ENCODE data around the gene SNAI1. TPM values are rescaled to one million over a fixed set of nuclear protein-coding genes. Genes with fewer than 3 reads are reported as not detected.
A peak's percentile ranks its signal among the peaks of the same experiment; 100 is the strongest.

Gene SNAI1
- total and polyA plus RNA-seq, 8 donors = 0.37 to 7.1 (median 2.7) TPM; not detected in 2

- no peak for DNase-seq
- TF ChIP-seq POLR2A (IDR thresholded peaks at IDR 0.05) = no peak
- no peak for TF ChIP-seq POLR2AphosphoS5 (IDR thresholded peaks at IDR 0.05)
- no peak for TF ChIP-seq EP300 (IDR thresholded peaks at IDR 0.05)
- TF ChIP-seq, protein P1, sequence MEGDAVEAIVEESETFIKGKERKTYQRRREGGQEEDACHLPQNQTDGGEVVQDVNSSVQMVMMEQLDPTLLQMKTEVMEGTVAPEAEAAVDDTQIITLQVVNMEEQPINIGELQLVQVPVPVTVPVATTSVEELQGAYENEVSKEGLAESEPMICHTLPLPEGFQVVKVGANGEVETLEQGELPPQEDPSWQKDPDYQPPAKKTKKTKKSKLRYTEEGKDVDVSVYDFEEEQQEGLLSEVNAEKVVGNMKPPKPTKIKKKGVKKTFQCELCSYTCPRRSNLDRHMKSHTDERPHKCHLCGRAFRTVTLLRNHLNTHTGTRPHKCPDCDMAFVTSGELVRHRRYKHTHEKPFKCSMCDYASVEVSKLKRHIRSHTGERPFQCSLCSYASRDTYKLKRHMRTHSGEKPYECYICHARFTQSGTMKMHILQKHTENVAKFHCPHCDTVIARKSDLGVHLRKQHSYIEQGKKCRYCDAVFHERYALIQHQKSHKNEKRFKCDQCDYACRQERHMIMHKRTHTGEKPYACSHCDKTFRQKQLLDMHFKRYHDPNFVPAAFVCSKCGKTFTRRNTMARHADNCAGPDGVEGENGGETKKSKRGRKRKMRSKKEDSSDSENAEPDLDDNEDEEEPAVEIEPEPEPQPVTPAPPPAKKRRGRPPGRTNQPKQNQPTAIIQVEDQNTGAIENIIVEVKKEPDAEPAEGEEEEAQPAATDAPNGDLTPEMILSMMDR (IDR thresholded peaks at IDR 0.05) = no peak
- Histone ChIP-seq H3K4me3 (no peak overlapping the region), H3K36me3 (no peaks in the 10 kb centered on the region), H3K9me3 (no peaks in the 10 kb centered on the region), H3K4me1 (peaks cover 0 to 12% (median 7%) of the 10 kb centered on the region in 4 donors), H3K27me3 (peaks cover 0 to 11% (median 0%) of the 10 kb centered on the region in 3 donors), H3K27ac (peak overlapping the region in 1 of 5 donors; percentile 41)
- intact Hi-C loops (cut with DNase I; ENCODE audit: low total_unique reads) = no loop called here
- 56 to 78% (median 71%) methylated on average over 3 of the region's 3 CpGs for WGBS, 5 donors
These were observed 37.5 kb downstream of the SNAI1 start for GRCh38 chr20:50020288-50020687.

GRCh38 chr20:50022676-50023075 lies 39.9 kb downstream of the SNAI1 start:
- TF ChIP-seq EP300 (IDR thresholded peaks at IDR 0.05) (no peak), POLR2AphosphoS5 (IDR thresholded peaks at IDR 0.05) (no peak), POLR2A (IDR thresholded peaks at IDR 0.05) (no peak)
- TF ChIP-seq, protein P1 (IDR thresholded peaks at IDR 0.05) = no peak
- no peaks in the 10 kb centered on the region for H3K36me3 ChIP-seq
- no peaks in the 10 kb centered on the region for H3K27me3 ChIP-seq
- intact Hi-C loops (cut with DNase I; ENCODE audit: low total_unique reads) = no loop called here
- no peak overlapping the region for H3K4me3 ChIP-seq
- H3K9me3 ChIP-seq = no peaks in the 10 kb centered on the region
- H3K27ac ChIP-seq = no peak overlapping the region
- no peak for DNase-seq
- WGBS, 5 donors = 91 to 93% (median 91%) methylated on average over 6 of the region's 6 CpGs
- peaks cover 3 to 15% (median 5%) of the 10 kb centered on the region in 4 donors for H3K4me1 ChIP-seq

GRCh38 chr20:50023116-50023805 lies 40.5 kb downstream of the SNAI1 start:
- intact Hi-C loops (cut with DNase I; ENCODE audit: low total_unique reads) = no loop called here
- H3K36me3 ChIP-seq = no peaks in the 10 kb centered on the region
- no peak for DNase-seq
- peaks cover 5 to 21% (median 10%) of the 10 kb centered on the region in 4 donors for H3K4me1 ChIP-seq
- H3K27ac ChIP-seq = no peak overlapping the region
- H3K27me3 ChIP-seq = no peaks in the 10 kb centered on the region
- H3K4me3 ChIP-seq = no peak overlapping the region
- H3K9me3 ChIP-seq = no peaks in the 10 kb centered on the region
- TF ChIP-seq EP300 (IDR thresholded peaks at IDR 0.05) (no peak), POLR2AphosphoS5 (IDR thresholded peaks at IDR 0.05) (no peak), POLR2A (IDR thresholded peaks at IDR 0.05) (no peak)
- TF ChIP-seq, protein P1 (IDR thresholded peaks at IDR 0.05) = no peak
- WGBS, 5 donors = 59 to 72% (median 64%) methylated on average over 10 of the region's 10 CpGs

DNA sequence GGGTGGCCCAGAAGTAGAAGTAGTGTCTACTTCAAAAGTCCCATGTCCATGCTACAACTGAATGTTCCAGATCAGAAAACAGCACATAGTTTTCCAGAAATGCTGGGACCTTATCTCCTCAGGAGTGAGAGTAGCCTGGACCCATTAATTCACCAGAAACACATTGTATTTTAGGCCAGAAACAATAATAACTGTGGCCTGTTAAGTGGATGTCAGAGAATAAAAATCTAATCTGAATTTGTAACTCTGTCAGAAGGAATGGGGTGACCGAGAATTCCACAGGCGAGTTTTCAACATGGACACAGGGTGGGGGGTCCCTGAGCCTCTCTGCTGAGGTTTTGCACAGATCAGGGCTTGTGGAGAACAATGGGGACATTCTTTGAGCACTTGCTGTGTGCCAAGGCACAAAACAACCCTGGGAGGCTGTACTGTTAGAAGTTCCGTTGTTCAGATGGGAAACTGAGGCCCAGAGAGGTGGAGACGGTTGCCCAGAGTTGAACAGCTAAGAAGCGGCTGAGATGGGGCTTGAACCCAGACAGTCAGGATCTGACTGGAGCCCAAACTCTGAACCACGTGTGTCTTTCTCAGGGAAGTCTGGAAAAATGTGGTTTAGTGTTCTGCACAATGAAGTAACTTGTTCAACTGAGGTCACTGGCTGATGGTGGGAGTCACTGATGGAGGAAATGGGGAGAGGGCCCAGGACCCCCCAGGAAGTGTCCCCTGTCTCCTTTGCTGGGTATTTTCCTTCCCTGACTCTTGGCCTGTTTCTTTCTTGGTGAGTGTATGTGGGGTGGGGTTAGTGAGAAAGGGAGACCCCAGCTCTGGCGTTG lies 44.2 kb downstream of the SNAI1 start:
- H3K27ac ChIP-seq = peak overlapping the region in 2 of 5 donors; percentile 55 to 60
- WGBS, 5 donors = 78 to 89% (median 81%) methylated on average over 7 of the region's 7 CpGs
- no peaks in the 10 kb centered on the region for H3K27me3 ChIP-seq
- H3K9me3 ChIP-seq = no peaks in the 10 kb centered on the region
- H3K4me1 ChIP-seq = peaks cover 9 to 45% (median 25%) of the 10 kb centered on the region in 4 donors
- no peak for DNase-seq
- TF ChIP-seq, protein P1 (IDR thresholded peaks at IDR 0.05) = no peak
- TF ChIP-seq POLR2A (IDR thresholded peaks at IDR 0.05) (no peak), EP300 (IDR thresholded peaks at IDR 0.05) (no peak), POLR2AphosphoS5 (IDR thresholded peaks at IDR 0.05) (no peak)
- intact Hi-C loops (cut with DNase I; ENCODE audit: low total_unique reads) = no loop called here
- no peak overlapping the region for H3K4me3 ChIP-seq
- H3K36me3 ChIP-seq = no peaks in the 10 kb centered on the region

Data from stomach (tissue), 9 donors.